ENCODE data around the gene CHURC1.

The CHURC1 gene

DNA sequence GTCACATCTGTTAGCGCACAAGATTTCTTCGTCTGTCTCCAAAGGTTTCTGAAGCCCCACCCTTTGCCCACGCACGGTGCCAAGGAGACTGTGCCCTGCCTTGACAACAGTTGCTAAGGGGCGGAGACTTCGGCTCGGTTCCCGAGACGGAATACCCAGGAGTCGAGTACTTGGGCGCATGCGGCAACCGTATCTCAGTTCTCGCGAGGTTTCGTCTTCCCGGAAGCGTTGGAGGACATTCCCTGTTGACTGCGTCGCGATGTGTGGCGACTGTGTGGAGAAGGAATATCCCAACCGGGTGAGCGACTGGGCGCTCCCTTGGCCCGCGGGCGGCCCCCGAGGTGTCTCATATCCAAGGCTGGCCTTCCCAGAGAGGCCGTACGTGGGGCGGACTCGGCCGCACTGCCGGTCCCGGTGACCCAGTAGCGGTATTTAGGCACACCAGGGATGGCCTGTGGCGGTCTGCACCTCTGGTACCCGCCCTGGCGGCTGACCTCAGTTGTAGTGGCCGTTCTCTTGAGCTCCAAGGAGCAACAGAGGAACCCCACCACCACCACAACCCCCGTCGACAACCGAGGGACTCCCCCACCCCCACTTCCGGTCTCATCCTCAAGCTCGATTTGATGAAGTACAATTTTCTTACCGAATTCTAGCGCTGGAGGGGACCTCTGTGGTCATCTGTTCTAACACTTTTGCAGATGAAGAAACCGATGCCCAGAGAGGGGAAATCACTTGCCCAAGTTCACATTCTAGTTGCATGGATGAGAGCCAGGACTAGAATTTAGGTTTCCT lies at the start of gene CHURC1:
TSS of gene CHURC1 (plus strand) at position 219 of the 792 bp plus-strand sequence. CDS start at position 260, 41 bp downstream.
- peak; percentile 76 for DNase-seq

- DNase-seq, result no peak
Observed at GRCh38 chr14:64865109-64865508, 49.1 kb upstream of the CHURC1 start.

GRCh38 chr14:64865992-64866391 lies 48.3 kb upstream of the CHURC1 start:
- DNase-seq, result no peak

- DNase-seq, result no peak
Observed at GRCh38 chr14:64867182-64867581, 47.1 kb upstream of the CHURC1 start.

GRCh38 chr14:64868379-64868778 lies 45.9 kb upstream of the CHURC1 start:
- no peak for DNase-seq

DNA sequence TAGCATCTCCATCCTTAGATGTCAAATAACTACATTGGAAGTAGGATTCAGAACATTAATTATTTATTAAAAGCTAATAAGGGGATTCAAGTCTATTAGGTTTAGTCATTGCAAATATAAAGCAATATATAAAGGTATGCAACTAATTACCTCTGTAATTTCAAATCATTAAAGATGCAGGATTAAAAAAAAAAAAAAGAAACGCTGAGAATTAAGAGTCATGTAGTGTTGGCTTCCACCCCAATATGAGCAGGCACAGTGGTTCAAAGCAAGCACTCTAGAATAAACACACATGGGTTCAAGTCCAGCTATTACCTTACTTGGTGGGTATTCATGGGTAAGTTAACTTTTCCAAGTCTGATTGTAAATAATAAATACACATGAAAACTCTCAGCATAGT lies 45.4 kb upstream of the CHURC1 start:
- no peak for DNase-seq

- DNase-seq, result no peak
Observed at GRCh38 chr14:64870160-64870559, 44.1 kb upstream of the CHURC1 start.

- no peak for DNase-seq
Observed at GRCh38 chr14:64871344-64871743, 42.9 kb upstream of the CHURC1 start.

- DNase-seq, result no peak
Observed at GRCh38 chr14:64873506-64874219, 40.6 kb upstream of the CHURC1 start.

DNA sequence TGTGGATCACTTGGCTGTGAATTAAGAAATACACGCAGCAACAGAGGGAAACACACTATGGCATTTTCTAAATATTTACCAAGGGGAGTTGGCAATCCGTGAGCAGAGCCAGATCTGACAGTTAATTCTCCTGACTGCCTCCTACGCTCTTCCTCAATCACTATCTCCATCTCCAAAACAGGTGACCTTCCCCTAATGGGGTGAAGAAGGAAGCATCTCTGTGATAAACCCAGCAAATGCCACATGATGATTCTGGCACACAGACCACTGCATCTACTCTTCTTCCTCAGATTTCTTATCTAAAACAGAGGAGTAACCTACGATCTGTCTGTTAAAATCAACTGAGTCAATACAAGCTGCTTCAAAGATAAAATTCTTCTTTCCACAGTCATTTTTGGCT lies 38.9 kb upstream of the CHURC1 start:
- no peak for DNase-seq

- no peak for DNase-seq
Observed at GRCh38 chr14:64877846-64878245, 36.4 kb upstream of the CHURC1 start.

- no peak for DNase-seq
Observed at GRCh38 chr14:64878837-64879634, 35.2 kb upstream of the CHURC1 start.

- no peak for DNase-seq
Observed at GRCh38 chr14:64879635-64880220, 34.5 kb upstream of the CHURC1 start, which contains the start of gene SPTB. Gene SPTB, minus strand, starts transcription at chr14:64879907. Its CDS starts 56,813 bp downstream, at chr14:64823094.

GRCh38 chr14:64880221-64881121 lies 33.8 kb upstream of the CHURC1 start:
- no peak for DNase-seq

DNA sequence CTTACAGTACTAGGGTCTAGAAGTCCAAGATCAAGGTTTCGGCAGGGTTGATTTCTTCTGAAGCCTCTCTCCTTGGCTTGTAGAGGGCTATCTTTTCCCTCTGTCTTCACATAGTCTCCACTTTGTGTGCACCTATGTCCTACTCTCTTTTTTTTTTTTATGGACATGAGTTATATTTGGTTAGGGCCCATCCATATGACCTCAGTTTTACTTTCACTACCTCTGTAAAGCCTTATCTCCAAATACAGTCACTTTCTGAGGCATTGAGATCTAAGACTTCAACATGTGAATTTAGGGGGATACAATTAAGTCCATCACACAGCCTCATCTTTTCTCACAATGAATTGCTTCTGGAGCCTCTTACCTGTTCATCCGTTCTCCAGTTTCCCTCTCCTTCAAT lies 28.7 kb upstream of the CHURC1 start:
- DNase-seq, result no peak

DNA sequence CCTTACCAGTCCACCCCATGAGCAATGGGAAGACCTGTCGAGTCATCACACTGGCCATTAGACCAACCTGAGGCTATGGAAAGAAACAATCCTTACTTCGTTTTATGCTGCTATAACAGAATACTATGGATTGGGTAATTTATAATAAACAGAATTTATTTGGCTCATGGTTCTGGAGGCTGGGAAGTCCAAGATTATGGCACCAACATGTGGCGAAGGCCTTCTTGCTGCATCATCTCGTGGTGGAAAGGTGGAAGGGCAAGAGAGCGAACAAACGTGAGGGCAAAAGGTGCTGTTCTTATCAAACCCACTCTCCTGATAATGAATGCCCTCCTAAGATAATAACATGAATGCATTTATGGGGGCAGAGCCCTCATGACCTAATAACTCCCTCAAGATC lies 24.9 kb upstream of the CHURC1 start:
- no peak for DNase-seq

- DNase-seq, result no peak
Observed at GRCh38 chr14:64891173-64891838, 22.9 kb upstream of the CHURC1 start.

DNA sequence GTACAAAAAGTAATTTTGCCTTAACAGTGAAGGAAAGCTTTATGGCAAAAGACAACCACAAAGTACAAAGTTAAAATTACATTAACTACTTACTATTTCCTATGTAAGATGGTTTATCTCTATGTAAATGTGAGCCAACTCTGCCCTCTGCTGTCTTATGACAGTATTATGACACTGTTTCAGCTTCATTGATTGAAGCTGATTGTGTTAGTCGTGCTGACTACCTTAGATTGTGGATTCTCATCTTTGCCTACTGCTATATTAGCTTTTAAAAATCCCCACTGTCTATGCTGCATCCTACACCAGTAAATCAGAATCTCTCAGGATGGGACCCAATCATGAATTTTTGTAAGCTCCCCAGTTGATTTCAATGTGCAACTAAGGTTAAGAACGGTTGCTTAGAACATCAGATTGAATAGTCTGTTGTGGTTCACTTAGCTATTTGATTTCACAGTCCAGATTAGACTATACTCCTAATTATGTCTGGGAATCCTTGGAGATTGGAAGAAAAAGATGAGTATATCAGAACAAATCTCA lies 22.3 kb upstream of the CHURC1 start:
- no peak for DNase-seq

GRCh38 chr14:64899958-64900357 lies 14.3 kb upstream of the CHURC1 start:
- no peak for DNase-seq

GRCh38 chr14:64906022-64906421 lies 8.2 kb upstream of the CHURC1 start:
- DNase-seq, result no peak
